Transverse colon (tissue), 4 donors: ENCODE results near the gene UBE2J2. TPM values are rescaled to one million over a fixed set of nuclear protein-coding genes. Genes with fewer than 3 reads are reported as not detected.
A peak's percentile ranks its signal among the peaks of the same experiment; 100 is the strongest.

ENCODE experiments used
- DNase-seq: peaks from one replicate; pipeline ENCODE4 v3.0.0-alpha.2; 2019
- H3K27ac ChIP-seq, 4 donors: fragments of 200-600 bp; sonication (generic); 2 replicates each; pipeline ENCODE4 v1.5.1; 2016 to 2018; ENCODE audit warnings: inconsistent platforms in 4 of 4
- H3K27me3 ChIP-seq: fragments of 200-600 bp; sonication (generic); 2 replicates; pipeline ENCODE4 v1.5.1; 2017; ENCODE audit warnings: inconsistent platforms
- H3K36me3 ChIP-seq, 4 donors: fragments of 200-600 bp; sonication (generic); 2 replicates each; pipeline ENCODE4 v1.5.1; 2017 to 2019; ENCODE audit warnings: inconsistent platforms in 4 of 4
- H3K4me1 ChIP-seq, 4 donors: fragments of 200-600 bp; sonication (generic); 2 replicates each; pipeline ENCODE4 v1.5.1; 2017 to 2020; ENCODE audit warnings: inconsistent platforms in 4 of 4
- H3K4me3 ChIP-seq, 4 donors: fragments of 200-600 bp; sonication (generic); 1 replicate in 1 of 4; 2 replicates in 3 of 4; pipeline versions ENCODE4 v1.5.1 to v1.6.1; 2017 to 2019; ENCODE audit warnings: inconsistent platforms in 4 of 4
- H3K9me3 ChIP-seq, 2 donors: fragments of 200-600 bp; sonication (generic); 2 replicates each; pipeline ENCODE4 v1.5.1; 2017 to 2019; ENCODE audit warnings: inconsistent platforms in 2 of 2
- EP300 ChIP-seq: sonication (generic); formaldehyde crosslinking; IDR thresholded peaks from one replicate; pipeline ENCODE4 v1.6.1; 2017; ENCODE audit warnings: antibody characterized with exemption, low read depth
- POLR2A ChIP-seq: fragments of 450-650 bp; IDR thresholded peaks from one replicate; pipeline ENCODE4 v1.6.1; 2016; ENCODE audit warnings: antibody characterized with exemption, mild to moderate bottlenecking, moderate library complexity
- POLR2AphosphoS5 ChIP-seq, 3 donors: sonication (generic); formaldehyde crosslinking; IDR thresholded peaks; one replicate each; pipeline ENCODE4 v1.6.1; 2016; ENCODE audit warnings: antibody characterized with exemption in 3 of 3
- WGBS, 2 donors: methylation state at CpG; one replicate each; pipeline ENCODE4 v1.1.5; 2018; ENCODE audit warnings: low coverage in 1 of 2; 5-methylcytosine and 5-hydroxymethylcytosine counted together
- in situ Hi-C, 4 donors: fragments of 200-750 bp; cut with MboI; loops; one replicate each; pipeline versions ENCODE4 v1.15.0 to v1.15.1; 2017; ENCODE audit warnings: low sequenced_read_pairs in 3 of 4, low pct_ligation_motif_present in 1 of 4, low pct_unique_long_range_greater_than_20kb in 1 of 4
- intact Hi-C: fragments of 100-400 bp; cut with DNase I; formaldehyde crosslinking; loops from one replicate; pipeline ENCODE4 v1.15.1; 2023; ENCODE audit warnings: low total_unique reads
- total RNA-seq, 4 donors: library from RNA; depleted of rRNA; stranded (reverse); fragments of >200 nt; gene quantifications; one replicate each; pipeline ENCODE4 v1.1.0, GENCODE V29; 2016
- TF ChIP-seq, protein P1 (sequence below), 5 experiments: fragments of 200-600 bp in 3 of 5; fragments of 450-650 bp in 2 of 5; sonication (generic) in 3 of 5; IDR thresholded peaks; 1 replicate in 2 of 5; 2 replicates in 3 of 5; pipeline ENCODE4 v1.5.1; 2016 to 2017; ENCODE audit warnings: antibody characterized with exemption in 5 of 5, inconsistent platforms in 3 of 5, mild to moderate bottlenecking in 2 of 5, moderate library complexity in 1 of 5

Gene UBE2J2
- total RNA-seq, 4 donors from 2014 or later, result 49.6 to 110 (median 59.1) TPM

DNA sequence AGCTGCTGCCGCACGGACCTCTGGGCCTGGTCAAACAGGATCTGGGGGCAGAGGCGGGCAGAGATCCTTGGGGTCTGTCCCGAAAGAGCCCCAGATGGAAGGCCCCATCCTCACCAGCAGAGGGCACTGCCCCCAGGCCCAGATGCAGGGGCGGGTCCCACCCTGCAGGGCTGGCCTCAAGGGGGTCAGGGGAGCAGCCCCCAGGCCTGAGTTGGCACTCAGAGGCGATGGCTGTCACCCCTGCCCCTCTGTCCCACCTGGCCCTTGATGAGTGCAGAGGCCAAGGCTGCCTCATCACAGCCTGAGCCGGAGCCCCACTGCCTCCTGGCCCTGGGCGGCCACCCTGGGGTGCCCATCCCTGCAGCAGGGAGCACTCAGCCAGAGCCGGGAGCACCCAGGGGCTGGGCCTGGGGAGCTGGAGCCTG lies 28.4 kb upstream of the UBE2J2 start:
- in situ Hi-C loops (no loop called here), intact Hi-C loops (no loop called here)
- TF ChIP-seq POLR2A (no peak), POLR2AphosphoS5 (IDR thresholded peaks at IDR 0.05) (no peak), EP300 (no peak)
- TF ChIP-seq, protein P1, sequence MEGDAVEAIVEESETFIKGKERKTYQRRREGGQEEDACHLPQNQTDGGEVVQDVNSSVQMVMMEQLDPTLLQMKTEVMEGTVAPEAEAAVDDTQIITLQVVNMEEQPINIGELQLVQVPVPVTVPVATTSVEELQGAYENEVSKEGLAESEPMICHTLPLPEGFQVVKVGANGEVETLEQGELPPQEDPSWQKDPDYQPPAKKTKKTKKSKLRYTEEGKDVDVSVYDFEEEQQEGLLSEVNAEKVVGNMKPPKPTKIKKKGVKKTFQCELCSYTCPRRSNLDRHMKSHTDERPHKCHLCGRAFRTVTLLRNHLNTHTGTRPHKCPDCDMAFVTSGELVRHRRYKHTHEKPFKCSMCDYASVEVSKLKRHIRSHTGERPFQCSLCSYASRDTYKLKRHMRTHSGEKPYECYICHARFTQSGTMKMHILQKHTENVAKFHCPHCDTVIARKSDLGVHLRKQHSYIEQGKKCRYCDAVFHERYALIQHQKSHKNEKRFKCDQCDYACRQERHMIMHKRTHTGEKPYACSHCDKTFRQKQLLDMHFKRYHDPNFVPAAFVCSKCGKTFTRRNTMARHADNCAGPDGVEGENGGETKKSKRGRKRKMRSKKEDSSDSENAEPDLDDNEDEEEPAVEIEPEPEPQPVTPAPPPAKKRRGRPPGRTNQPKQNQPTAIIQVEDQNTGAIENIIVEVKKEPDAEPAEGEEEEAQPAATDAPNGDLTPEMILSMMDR (IDR thresholded peaks at IDR 0.05), result peak in 4 of 5 experiments; percentile 19 to 34 (median 28)
- no peaks in the 10 kb centered on the region for H3K27me3 ChIP-seq
- H3K4me3 ChIP-seq, result no peak overlapping the region
- WGBS, 2 donors, result no CpG with 5 or more reads among the region's 9 CpGs
- H3K27ac ChIP-seq, result no peak overlapping the region
- H3K4me1 ChIP-seq, result peaks cover 26 to 41% (median 34%) of the 10 kb centered on the region in 4 donors
- no peak for DNase-seq
- H3K9me3 ChIP-seq, result no peaks in the 10 kb centered on the region
- no peaks in the 10 kb centered on the region for H3K36me3 ChIP-seq

DNA sequence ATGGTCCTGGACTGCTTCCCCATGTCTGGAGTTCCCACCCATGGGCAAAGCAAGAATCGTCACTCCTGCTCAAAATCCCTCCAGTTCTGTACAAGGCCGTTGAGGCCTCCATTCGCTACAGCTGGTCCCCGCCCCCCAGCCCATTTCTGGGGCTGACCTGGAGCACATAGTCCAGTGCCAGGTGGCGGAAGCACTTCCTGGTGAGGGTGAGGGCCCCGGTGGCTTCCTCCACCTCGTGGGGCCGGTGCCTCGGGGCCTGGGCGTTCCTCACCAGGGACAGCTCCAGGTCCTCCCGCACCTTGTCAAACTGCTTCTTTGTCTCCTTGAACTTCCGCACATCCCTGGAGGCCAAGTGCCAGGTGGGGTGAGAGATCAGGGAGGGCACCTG lies 26.7 kb upstream of the UBE2J2 start:
- Histone ChIP-seq H3K27ac (no peak overlapping the region), H3K27me3 (no peaks in the 10 kb centered on the region), H3K36me3 (no peaks in the 10 kb centered on the region), H3K9me3 (no peaks in the 10 kb centered on the region), H3K4me1 (peaks cover 10 to 24% (median 17%) of the 10 kb centered on the region in 4 donors), H3K4me3 (no peak overlapping the region)
- intact Hi-C loops, result no loop called here
- WGBS, 2 donors, result 91% methylated on average over 12 of the region's 12 CpGs; no CpG with 5 or more reads in 1 of the 2 donors
- no peak for DNase-seq
- TF ChIP-seq POLR2AphosphoS5 (IDR thresholded peaks at IDR 0.05), result no peak
- no peak for TF ChIP-seq EP300
- TF ChIP-seq, protein P1 (IDR thresholded peaks at IDR 0.05), result no peak
- no peak for TF ChIP-seq POLR2A
- in situ Hi-C loops, result no loop called here

DNA sequence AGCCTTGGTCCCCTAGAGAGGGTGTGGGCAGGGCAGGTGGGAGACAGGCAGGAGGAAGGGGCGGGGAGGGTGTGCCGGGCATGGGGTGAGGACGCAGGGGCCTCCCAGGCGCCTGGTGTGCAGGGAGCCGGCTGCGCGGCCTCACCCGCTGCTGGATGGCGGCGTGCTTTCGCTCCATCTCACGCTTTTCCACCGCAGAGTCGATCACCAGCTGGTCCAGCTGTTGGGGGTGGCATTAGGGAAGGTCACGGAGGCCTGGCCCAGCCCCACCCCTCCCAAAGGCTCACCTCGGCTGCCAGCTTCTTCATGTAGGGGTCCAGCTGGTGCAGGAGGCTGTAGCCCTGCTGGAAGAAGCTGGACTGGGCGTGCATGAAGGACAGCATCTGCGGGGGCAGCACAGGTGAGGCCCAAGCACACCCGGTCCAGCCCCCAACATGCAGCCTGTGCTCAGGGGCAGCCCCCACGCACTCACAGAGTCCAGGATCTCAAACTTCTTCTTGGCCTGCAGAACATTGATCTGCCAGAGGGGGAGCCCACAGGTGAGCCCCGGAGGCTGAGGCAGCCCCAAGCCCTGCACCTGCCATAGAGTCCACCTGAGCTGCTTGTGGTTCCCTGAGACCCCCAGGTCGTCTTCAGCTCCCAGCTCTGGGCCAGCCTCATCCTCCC lies 26.2 kb upstream of the UBE2J2 start:
- in situ Hi-C loops (no loop called here), intact Hi-C loops (no loop called here)
- Histone ChIP-seq H3K9me3 (no peaks in the 10 kb centered on the region), H3K4me1 (peaks cover 5 to 19% (median 12%) of the 10 kb centered on the region in 4 donors), H3K27ac (no peak overlapping the region), H3K4me3 (no peak overlapping the region), H3K36me3 (no peaks in the 10 kb centered on the region), H3K27me3 (no peaks in the 10 kb centered on the region)
- no peak for TF ChIP-seq POLR2AphosphoS5 (IDR thresholded peaks at IDR 0.05)
- TF ChIP-seq, protein P1 (IDR thresholded peaks at IDR 0.05), result peak in 1 of 5 experiments; percentile 30
- DNase-seq, result no peak
- WGBS, 2 donors, result 88% methylated on average over 19 of the region's 22 CpGs; no CpG with 5 or more reads in 1 of the 2 donors

DNA sequence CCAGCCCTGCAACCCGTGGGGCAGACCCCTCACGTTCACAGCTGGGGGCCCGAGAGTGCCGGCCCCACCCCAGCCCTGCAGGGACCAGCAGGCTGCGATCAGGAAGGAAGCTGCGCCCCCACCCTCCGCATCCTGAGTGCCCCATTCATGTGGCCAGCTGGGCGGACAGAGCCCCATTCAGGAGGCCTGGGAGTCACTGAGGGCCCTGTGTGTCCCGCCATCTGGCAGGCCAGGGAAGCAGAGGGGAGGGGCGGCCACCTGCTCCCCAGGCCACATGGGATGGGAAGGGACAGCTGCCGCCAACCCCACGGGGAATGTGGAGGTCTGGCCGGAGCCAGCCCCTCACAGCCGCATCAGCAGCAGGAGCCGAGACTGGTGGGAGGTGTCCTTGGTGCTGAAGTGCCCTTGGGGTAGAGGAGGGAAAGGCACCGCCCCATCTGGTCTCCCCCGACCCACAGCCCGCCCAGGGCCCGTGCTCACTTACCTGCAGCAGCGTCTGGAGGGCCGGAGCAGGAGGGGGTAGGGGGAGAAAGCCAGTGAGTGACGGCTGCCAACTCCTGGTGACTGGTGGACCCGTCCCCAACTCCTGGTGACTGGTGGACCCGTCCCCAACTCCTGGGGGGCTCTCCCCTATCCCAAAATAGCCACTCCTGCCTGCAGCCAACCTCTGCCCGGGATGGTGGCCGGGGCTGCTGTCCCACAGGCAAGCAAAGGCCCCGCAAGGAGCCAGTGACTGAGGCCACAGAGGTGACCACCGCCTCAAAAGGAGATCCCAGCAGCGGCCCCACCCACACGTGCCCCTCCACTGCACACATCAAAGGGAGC lies 25.4 kb upstream of the UBE2J2 start:
- no peaks in the 10 kb centered on the region for H3K36me3 ChIP-seq
- no peaks in the 10 kb centered on the region for H3K27me3 ChIP-seq
- 80% methylated on average over 18 of the region's 30 CpGs; no CpG with 5 or more reads in 1 of the 2 donors for WGBS, 2 donors
- in situ Hi-C loops (no loop called here), intact Hi-C loops (no loop called here)
- H3K4me1 ChIP-seq, result peaks cover 3 to 11% (median 4%) of the 10 kb centered on the region in 4 donors
- H3K27ac ChIP-seq, result no peak overlapping the region
- no peak overlapping the region for H3K4me3 ChIP-seq
- TF ChIP-seq EP300 (no peak), POLR2A (no peak), POLR2AphosphoS5 (IDR thresholded peaks at IDR 0.05) (no peak)
- TF ChIP-seq, protein P1 (IDR thresholded peaks at IDR 0.05), result no peak
- no peak for DNase-seq
- H3K9me3 ChIP-seq, result no peaks in the 10 kb centered on the region
